Stimulated activated CD4-positive, alpha-beta T cell treated with anti-CD3 and anti-CD28 coated beads, Interleukin-1b, Interleukin-23, amount 100 ng/mL, for 1 hour (primary cell): ENCODE results near the gene ZNF784.
A peak's percentile ranks its signal among the peaks of the same experiment; 100 is the strongest.

Experiments
- DNase-seq, 2 donors: peaks; one replicate each; pipeline ENCODE4 v3.0.0-alpha.2; 2020; ENCODE audit warnings: low read depth in 2 of 2

The ZNF784 gene

GRCh38 chr19:55656552-55656951 is 32.2 kb upstream of the ZNF784 start:
- no peak for DNase-seq

GRCh38 chr19:55655648-55656040 is 31.3 kb upstream of the ZNF784 start:
- DNase-seq: no peak

DNA sequence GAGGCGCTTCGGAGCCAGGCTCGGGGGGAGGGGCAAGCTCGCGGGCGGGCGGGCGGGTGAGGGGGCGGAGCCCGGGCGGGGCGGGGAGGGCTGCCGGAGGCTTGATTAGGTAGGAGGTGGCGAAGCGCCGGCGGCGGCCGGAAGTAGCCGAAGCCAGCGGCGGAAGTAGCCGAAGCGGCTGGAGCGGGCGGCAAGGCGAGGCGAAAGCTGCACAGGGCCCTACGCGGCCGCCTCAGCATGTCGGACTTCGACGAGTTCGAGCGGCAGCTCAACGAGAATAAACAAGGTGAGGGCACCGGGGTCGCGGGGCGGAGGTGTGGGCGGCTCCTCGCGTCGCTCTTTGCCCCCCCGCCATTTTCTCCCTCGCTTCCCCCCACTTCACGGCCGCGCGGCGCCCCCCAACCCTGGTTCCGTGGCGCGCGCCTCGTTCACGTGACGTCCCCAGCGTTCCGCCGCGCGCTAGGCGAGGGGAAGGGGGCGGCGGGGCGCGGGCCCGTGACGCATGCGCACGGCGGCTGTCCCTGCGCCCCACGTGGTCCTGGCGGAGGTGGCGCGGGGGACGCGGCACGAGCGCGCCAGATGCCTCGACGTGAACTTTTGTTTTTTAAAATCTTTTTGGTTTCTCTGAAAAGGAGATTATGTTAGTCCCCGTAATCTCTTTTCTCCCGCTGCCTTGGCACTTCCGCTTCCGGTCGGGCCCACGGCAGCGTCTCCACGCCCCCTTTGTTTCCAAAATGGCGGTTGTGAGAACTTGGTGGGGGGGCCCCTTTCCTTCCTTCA is 30.7 kb upstream of the ZNF784 start, which contains the start of gene U2AF2:
Gene U2AF2 (plus strand): TSS at position 168 of the 780 bp plus-strand sequence. CDS start 70 bp downstream, at position 238.
- DNase-seq: peak; percentile 94 to 98

DNA sequence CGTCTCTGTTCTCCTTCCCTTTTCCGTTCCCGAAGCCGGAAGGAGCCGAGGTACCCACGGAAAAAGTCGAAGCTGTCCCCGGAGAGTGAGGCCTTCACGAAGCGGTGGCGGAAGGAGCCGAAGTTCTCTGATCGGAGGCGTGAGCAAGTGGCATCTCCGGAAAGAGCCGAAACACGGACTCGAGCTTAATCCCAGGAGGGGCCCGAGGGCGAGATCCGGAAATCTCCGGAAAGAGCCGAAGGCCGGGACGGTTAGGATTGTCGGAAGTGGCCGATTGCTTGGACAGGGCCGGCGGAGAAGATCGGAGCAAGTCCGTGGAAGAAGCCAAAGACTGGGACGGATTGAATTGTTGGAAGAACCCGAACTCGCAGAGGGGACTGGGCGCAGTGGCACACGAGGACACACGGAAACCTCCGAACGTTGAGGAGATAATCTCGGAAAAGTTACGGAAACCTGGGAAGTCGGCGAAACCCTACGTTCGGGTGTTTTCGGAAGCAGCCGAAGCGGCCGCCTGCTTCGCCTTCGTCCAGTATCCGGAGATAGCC is 30.0 kb upstream of the ZNF784 start:
- DNase-seq: peak; percentile 95 to 96

DNA sequence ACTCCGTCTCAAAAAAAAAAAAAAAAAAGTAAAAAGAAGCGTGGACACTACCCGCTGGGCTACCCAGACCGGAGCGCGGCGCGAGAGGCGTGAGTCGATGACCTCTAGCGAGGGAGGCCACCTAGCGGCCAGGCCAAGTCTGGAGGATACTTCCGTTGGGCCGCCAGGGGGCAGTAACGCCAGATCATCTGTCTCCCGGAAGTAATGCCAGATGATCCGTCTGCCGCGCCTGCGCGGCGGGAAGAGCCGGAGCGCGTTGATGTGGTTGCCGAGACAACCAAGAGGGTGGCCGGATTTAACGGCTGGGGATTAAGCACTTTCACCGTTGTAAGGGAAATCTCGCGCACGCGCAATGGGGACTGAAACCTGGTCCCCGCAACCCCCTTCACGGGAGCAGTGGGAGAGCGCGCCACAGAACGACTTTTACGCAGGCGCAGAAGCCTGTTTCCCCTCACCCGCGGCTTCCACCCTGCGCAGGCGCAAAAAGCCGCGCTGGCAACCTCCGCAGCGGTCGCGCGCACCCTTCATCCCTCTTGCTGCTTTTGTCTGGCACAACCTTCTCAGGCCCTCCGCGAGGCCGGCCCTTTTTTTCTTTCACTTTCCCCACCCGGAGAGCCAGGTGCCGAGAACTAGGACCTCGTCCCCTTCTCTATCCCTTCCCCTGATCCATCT is 29.4 kb upstream of the ZNF784 start:
- peak; percentile 93 to 98 for DNase-seq

DNA sequence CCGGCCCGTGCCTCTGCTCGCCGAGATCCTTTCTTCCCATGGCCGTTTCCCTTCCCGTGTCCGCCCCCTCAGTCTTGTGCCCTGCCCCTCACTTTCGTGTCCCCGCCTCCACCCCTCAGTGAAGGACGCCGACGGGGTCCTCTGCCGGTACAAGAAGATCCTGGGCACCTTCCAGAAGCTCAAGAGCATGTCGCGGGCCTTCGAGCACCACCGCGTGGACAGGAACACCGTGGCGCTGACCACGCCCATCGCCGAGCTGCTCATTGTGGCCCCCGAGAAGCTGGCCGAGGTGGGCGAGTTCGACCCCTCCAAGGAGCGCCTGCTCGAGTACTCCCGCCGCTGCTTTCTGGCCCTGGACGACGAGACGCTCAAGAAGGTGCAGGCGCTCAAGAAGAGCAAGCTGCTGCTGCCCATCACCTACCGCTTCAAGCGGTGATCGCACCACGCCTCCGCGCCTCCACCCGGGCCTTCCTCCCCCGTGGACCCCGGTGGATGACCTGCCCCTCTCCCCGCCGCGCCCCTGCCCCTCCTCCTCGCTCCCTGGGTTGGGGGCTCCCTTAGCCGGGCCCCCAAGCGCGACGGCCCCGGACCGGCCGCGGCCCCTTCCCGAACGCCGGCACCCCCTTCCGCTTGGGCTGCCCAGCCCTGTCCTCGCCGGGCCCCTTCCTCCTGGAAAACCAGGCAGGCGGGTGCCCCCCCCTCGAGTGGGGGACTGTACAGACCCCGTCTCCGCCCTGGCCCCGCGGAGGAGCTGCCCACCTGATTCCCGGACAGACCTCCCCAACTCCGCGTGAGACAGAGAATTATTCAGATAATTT is 28.2 kb upstream of the ZNF784 start:
- no peak for DNase-seq

DNA sequence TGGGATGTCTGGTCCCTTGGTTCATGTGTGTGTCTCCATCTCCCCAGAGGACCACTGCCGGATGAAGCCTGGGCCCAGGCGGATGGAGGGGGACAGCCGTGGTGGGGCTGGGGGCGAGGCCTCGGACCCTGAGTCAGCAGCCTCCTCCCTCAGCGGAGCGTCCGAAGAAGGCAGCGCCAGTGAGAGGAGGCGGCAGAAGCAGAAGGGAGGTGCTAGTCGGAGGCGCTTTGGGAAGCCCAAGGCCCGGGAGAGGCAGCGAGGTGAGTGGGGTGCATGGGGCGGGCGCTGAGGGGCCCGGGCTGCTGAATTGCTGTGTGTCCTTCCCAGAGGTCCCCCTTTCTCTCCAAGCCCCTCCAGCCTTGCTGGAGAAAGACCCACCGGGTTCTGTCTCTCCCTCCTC is 26.9 kb upstream of the ZNF784 start:
- DNase-seq: no peak

- no peak for DNase-seq
Observed at GRCh38 chr19:55650602-55651230, 26.4 kb upstream of the ZNF784 start.

DNA sequence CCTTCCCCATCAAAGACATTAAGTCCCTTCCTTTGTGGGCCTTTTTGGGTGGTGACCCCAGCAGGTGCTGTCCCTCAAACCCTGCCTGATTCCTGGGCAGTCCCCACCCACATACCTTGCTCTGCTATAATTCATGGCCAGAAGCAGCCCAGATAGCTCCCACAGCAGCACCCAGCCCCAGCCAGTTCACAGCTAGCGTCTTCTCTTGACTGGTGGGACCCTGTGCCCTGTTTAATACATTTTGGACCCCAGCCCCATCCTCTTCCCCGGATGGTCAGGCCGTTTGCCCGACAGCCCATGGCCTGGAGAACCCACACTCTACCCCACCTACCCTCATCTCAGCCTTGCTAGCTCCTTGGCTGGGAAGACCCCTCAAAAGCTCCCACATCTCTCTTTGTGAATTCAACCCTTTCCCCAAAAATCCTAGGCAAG is 25.8 kb upstream of the ZNF784 start:
- DNase-seq: no peak

GRCh38 chr19:55649268-55650125 is 25.1 kb upstream of the ZNF784 start:
- DNase-seq: no peak

DNA sequence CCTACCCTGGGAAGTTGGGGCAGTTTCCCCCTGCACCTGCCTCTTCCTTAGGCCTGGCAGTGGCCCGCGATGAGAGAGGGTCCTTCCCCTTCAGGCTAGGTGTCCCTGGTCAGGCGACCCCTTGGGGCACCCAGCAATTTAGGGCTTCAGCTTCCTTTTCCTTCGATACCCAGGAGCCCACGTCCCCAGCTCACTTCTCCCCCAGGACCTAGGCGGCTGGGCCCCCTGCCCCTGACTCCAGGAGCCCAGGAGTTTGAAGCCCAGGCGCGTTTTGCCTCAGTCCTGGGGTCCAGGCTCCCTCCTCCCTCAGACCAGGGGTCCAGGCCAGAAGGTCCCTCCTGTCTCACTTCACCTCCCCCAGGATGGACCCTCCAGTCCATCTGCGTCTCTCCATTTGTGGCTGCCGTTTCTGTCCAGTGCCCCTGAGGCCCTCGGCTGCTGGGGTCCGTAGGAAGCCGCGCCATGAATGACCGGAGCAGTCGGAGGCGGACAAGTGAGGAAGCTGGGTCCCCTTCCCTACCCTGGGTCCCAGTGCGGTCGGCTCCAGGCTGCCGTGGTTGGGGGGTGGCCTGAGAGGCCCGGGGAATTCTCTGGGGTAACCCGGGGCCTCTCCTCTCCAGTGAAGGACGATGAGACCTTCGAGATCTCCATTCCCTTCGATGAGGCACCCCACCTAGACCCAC is 24.4 kb upstream of the ZNF784 start:
- DNase-seq: no peak

GRCh38 chr19:55647732-55648584 is 23.6 kb upstream of the ZNF784 start, which contains the start of gene CCDC106:
CCDC106 (plus strand) TSS chr19:55648212; CDS start chr19:55649047, 835 bp downstream.
- DNase-seq: no peak

DNA sequence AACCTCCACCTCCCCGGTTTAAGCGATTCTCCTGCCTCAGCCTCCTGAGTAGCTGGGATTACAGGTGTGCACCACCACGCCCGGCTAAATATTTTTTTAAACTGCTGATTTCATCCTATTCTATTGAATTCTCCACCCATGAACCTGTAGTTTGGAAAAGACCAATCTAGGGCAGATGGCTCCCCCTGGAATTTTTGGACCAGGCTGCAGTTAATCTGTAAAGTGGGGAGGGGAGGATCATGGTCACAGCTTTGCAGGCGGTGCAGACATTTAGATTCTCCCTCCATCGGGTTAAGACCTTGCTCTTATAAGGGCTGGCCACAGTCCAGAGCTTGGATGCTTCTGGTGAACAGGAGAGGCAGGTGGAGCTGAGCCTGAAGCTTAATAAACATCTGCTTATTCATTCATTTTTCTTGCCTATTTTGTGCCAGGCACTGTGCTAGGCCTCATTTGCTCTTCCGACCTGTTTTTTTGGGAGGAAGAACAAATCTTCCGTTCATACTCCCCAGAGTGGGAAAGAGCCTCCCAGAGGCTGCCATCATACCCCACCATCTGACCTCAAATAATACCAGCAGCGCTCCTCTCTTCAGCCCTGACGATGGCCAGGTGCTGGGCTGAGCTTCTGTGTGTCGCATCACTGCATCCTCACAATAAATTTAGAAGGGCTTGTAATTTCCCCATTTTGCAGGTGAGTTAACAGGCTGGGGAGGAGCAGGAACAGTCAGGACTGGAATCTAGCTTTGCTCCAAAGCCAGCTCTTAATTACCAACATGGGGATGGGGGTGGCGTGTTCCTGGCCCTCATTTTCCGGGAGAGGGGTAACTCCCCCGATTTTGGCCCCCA is 22.7 kb upstream of the ZNF784 start:
- no peak for DNase-seq

- no peak for DNase-seq
Observed at GRCh38 chr19:55645512-55645881, 21.1 kb upstream of the ZNF784 start.

DNA sequence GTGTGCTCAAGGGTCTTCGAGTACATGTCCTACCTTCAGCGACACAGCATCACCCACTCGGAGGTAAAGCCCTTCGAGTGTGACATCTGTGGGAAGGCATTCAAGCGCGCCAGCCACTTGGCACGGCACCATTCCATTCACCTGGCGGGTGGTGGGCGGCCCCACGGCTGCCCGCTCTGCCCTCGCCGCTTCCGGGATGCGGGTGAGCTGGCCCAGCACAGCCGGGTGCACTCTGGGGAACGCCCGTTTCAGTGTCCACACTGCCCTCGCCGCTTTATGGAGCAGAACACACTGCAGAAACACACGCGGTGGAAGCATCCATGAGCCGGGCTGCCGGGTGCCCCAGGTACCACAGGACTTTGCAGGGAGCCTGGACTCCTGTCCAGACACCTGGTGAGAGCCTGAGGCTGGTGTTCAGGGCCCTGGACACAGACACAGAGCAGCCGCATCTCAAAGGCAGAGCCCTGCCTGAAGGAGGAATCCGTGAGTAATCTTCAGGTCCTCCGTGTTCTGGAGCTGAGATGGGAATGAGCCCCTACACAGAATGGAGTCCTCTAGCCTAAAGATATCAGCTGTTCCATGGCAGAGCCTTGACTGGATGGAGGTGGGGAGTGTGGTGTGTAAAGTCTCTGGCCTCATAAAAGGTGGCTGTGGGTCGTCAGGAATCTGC is 20.6 kb upstream of the ZNF784 start:
- DNase-seq: no peak

DNA sequence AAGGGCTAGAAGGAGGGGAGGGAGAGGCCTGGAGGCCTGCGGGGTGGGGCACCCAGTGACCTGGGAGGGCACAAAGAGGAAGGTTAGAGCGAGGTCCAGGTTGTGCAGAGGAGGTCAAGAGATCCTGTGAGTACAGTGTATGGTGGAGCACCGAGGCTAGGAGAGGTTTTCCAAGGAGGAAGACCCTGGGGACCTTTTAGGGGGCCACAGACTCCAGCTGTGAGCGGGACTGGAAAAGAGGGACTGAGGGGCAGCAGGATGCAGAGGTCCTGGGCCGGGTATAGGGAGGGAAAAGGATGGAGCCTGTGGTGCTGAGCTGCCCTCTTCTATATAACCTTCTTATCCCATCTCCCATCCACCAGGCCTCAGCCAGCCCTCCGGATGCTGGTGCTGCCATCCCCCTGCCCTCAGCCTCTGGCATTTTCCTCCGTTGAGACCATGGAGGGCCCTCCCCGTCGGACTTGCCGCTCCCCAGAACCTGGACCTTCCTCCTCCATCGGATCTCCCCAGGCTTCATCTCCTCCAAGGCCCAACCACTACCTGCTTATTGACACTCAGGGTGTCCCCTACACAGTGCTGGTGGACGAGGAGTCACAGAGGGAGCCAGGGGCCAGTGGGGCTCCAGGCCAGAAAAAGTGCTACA is 19.9 kb upstream of the ZNF784 start:
- no peak for DNase-seq

DNA sequence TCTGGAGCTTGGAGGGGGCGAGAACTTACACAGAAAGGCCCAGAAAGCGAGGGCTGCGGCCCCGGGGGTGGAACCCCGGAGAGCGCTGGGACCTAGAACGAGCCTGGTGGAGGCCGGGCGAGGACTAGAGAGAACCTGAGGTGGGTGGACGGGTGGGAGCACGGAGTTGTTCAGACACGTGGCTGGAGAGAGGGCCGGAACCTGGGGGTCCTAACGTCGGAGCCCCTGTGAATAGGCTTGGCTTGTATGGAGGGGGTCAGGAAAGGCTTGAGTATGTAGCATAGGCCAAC is 19.5 kb upstream of the ZNF784 start:
- DNase-seq: no peak
